GM18951 (cell line): ENCODE data around the gene KRT20.

Experiments
- POLR2A ChIP-seq: IDR thresholded peaks from 4 replicates; pipeline ENCODE4 v1.6.1; 2011; ENCODE audit warnings: mild to moderate bottlenecking; ENCODE audit not compliant: insufficient read length, insufficient read depth; ENCODE audit errors: extremely low read depth
- in situ Hi-C: fragments of 300-500 bp; cut with MboI; formaldehyde crosslinking; loops from one replicate; pipeline ENCODE4 v1.12.0; 2022; ENCODE audit warnings: low sequenced_read_pairs, mixed read lengths, inconsistent platforms; ENCODE audit not compliant: unreplicated experiment

KRT20 gene

GRCh38 chr17:40884708-40885512 lies at the start of gene KRT20:
Gene KRT20 (minus strand): TSS chr17:40885242. CDS start chr17:40885185, 57 bp downstream.
- in situ Hi-C loops = no loop called here
- TF ChIP-seq POLR2A = no peak

GRCh38 chr17:40932608-40933007 lies 47.6 kb upstream of the KRT20 start:
- no peak for TF ChIP-seq POLR2A
- in situ Hi-C loops = no loop called here

GRCh38 chr17:40931311-40931710 lies 46.3 kb upstream of the KRT20 start:
- TF ChIP-seq POLR2A = no peak
- in situ Hi-C loops = no loop called here

GRCh38 chr17:40926341-40926740 lies 41.3 kb upstream of the KRT20 start:
- in situ Hi-C loops = no loop called here
- TF ChIP-seq POLR2A = no peak

- TF ChIP-seq POLR2A = no peak
- in situ Hi-C loops = loop anchor here (25.0 kb wide), 1 partner anchor 740 kb away; no protein-coding TSS in a partner anchor
Measured at GRCh38 chr17:40922239-40922638, 37.2 kb upstream of the KRT20 start.

GRCh38 chr17:40921026-40921425 lies 36.0 kb upstream of the KRT20 start:
- no peak for TF ChIP-seq POLR2A
- in situ Hi-C loops = loop anchor here (25.0 kb wide), 1 partner anchor 741 kb away; no protein-coding TSS in a partner anchor

GRCh38 chr17:40917116-40917515 lies 32.1 kb upstream of the KRT20 start:
- in situ Hi-C loops = loop anchor here (25.0 kb wide), 1 partner anchor 745 kb away; no protein-coding TSS in a partner anchor

- in situ Hi-C loops = loop anchor here (25.0 kb wide), 1 partner anchor 746 kb away; no protein-coding TSS in a partner anchor
Measured at GRCh38 chr17:40916366-40916765, 31.3 kb upstream of the KRT20 start.

GRCh38 chr17:40915721-40916256 lies 30.7 kb upstream of the KRT20 start:
- TF ChIP-seq POLR2A = no peak
- in situ Hi-C loops = loop anchor here (25.0 kb wide), 1 partner anchor 747 kb away; no protein-coding TSS in a partner anchor

More at GRCh38 chr17:40916366-40916765, 31.3 kb upstream of the KRT20 start:
- no peak for TF ChIP-seq POLR2A

- TF ChIP-seq POLR2A = no peak
- in situ Hi-C loops = loop anchor here (25.0 kb wide), 1 partner anchor 747 kb away; no protein-coding TSS in a partner anchor
Measured at GRCh38 chr17:40915199-40915661, 30.2 kb upstream of the KRT20 start.

- in situ Hi-C loops = loop anchor here (25.0 kb wide), 1 partner anchor 748 kb away; no protein-coding TSS in a partner anchor
- TF ChIP-seq POLR2A = no peak
Measured at GRCh38 chr17:40914075-40914855, 29.2 kb upstream of the KRT20 start.

GRCh38 chr17:40912486-40913210 lies 27.6 kb upstream of the KRT20 start:
- TF ChIP-seq POLR2A = no peak
- in situ Hi-C loops = loop anchor here (25.0 kb wide), 1 partner anchor 750 kb away; no protein-coding TSS in a partner anchor

GRCh38 chr17:40910441-40910841 lies 25.4 kb upstream of the KRT20 start:
- TF ChIP-seq POLR2A = no peak
- in situ Hi-C loops = loop anchor here (25.0 kb wide), 1 partner anchor 752 kb away; no protein-coding TSS in a partner anchor
